TTC549 (cell line): Measurements from ENCODE around the gene ZDHHC11B.
"Not testable (repeated sequence)": the region's sequence is repeated elsewhere in the genome, so short reads cannot be mapped to it uniquely, and the experiment has no call there.

Experiments
- FAIRE-seq: peaks from 2 replicates; lab custom pipeline; 2012; peaks lifted over from hg19 to GRCh38; lab: Jason Lieb, UNC

ZDHHC11B gene

DNA sequence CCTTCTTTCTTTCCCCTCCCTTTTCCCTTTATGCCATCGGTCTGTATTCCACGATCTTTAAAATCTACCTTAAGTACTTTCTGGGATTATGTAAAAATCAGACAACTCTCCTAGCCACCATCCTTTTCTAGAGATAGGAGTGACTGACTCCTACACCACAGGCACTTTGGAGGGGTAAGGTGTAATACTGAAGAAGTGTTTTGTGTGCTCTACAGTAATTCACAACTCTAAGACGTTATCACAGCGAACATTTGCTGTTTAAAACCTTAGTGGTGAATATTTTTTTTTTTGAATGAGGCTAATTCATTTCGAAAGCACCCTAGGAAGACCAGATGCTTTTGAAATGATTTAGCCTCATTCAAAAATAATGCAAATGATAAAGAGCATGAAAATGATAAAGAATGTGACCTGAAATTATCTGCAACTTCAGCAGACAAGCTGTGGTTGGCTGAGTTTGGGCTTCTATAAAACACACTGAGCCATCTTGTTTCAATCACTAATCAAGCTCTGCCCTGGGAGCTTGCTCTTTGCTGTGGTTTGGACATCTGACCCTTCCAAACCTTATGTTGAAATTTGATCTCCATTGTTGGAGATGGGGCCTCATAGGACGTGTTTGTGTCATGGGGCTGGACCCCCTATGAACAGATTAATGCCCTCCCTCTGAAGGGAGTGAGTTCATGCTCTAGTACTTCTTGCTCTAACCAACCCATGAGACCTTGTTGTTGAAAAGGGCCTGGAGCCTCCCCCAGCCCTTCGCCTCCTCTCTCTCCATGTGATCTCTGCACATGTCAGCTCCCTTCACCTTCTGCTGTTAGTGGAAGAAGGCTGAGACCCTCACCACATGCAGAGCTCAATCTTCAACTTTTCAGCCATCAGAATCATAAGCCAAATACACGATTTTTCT is 70.1 kb downstream of the ZDHHC11B start:
- not testable (repeated sequence) for FAIRE-seq

DNA sequence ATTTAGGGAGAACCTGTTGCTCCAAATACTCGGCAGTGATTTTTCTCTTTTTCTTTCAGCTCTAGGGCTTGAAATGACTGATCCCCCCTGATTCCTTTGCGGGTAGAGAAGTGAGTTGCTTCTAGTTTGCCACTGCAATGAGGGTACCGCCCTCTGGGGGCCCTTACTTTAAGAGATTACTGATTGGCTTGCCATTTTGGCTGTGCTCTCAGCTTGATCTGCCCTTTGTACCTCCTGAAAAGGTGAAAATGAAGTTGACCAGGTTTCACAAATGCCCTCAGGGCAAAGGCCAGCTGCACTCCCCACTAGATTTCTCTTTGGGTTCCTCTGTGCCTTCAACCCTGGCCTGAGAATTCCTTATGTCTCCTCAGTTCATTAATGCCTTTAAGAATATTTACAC is 70.8 kb downstream of the ZDHHC11B start:
- FAIRE-seq = not testable (repeated sequence)

DNA sequence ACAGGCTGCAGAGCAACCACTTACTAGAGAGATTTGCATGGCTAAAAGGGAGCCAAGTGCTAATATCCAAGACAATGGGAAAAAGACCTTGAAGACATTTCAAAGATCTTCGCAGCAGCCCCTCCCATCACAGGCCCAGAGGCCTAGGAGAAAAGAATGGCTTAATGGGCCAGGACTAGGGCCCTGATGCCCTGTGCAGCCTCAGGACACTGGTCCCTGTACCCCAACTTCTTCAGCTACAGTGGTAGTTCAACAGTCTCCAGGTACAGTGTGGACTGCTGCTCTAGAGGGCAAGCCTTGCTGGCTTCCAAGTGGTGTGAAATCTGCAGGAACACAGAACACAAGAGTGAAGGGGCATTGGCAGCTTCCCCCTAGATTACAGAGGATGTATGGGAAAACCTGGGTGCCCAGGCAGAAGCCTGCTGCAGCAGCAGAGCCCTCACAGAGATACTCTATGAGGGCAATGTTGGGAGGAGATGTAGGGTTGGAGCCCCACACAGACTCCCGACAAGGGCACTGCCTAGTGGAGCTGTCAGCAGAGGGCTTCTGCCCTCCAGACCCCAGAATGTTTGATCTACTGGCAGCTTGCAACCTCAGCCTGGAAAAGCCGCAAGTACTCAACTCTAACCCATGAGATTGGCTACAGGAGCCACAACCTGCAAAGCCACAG is 75.5 kb downstream of the ZDHHC11B start:
- not testable (repeated sequence) for FAIRE-seq

DNA sequence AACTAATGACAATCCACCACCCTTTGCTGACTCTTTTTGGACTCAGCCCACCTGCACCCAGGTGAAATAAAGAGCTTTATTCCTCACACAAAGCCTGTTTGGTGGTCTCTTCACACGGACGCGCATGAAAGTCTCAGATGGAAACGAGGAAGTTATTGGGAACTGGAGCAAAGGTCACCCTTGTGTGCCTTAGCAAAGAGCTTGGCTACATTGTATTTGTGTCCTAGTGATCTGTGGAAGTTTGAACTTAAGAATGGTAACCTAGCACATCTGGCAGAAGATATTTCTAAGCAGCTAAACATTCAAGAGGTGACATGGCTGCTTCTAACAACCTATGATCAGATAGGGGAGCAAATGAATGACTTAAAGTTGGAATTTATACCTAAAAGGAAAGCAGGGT is 76.2 kb downstream of the ZDHHC11B start:
- not testable (repeated sequence) for FAIRE-seq

DNA sequence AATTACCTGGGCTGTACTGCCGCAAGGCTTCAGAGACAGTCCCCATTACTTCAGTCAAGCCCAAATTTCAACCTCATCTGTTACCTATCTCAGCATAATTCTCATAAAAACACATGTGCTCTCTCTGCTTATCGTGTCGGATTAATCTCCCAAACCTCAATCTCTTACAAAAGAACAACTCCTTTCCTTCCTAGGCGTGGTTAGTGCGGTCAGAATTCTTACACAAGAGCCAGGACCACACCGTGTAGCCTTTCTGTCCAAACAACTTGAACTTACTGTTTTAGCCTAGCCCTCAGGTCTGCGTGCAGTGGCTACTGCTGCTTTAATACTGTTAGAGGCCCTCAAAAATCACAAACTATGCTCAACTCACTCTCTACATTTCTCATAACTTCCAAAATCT is 78.4 kb downstream of the ZDHHC11B start:
- FAIRE-seq = not testable (repeated sequence)

DNA sequence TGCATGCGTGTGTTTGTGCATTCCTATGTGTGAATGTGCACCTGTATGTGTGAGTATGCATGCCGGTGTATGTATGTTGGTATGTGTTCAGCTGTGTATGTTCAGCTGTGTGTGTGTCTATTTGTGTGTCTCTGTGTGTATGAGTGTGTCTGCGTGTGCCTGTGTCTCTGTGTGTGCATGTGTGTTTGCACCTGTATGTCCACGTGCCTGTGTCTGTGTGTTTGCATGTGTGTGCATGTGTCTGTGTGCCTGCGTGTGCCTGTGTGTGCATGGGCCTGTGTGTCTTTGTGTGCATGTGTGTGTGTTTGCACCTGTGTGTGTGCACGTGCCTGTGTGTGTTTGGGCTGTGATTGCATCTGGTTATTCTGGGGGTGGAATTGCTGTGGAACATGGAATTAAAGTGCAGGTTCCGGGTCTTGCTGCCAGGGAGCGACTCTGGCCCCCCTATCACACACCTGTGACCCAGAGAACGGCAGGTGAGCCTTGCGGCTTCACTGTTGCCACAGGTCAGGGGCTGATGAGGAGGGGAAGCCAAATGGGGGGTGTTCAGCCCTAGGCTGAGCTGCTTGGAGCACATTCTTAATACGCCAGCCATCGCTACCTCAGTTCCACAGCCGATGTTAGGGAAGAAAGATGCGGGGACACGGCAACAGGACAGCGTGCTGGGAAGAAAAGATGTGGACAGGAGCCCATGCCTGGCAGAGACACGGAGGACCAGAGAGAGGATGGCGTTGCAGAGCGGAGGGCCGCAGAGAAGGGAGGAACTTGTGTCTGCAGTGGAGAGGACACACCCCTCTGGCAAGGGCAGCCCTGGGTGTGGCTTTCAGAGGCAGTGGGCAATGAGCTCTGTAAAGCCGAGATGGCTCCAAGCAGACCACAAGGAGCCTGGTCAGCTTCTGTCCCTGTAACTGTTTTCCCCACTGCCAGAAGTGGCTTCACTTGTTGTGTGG is 87.5 kb downstream of the ZDHHC11B start:
- not testable (repeated sequence) for FAIRE-seq

DNA sequence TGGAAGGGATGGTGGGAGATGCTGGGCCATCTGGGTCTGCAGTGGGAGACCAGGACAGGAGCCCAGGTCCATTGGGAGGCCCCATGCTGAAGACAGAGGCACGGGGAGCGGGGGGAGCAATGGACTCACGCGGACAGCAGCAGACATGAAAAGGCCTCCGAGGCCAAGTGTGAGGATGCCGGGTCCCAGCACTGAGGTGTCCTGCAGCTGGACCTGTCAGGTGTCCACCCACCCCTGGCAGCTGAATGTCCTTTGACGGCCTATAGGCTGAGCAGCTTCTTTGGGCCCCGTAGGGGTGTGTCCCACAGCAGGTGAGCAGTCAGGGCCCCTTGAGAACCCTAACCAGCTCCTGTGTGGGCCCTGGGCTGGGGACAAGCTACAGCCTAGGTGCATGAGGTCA is 88.3 kb downstream of the ZDHHC11B start:
- not testable (repeated sequence) for FAIRE-seq

DNA sequence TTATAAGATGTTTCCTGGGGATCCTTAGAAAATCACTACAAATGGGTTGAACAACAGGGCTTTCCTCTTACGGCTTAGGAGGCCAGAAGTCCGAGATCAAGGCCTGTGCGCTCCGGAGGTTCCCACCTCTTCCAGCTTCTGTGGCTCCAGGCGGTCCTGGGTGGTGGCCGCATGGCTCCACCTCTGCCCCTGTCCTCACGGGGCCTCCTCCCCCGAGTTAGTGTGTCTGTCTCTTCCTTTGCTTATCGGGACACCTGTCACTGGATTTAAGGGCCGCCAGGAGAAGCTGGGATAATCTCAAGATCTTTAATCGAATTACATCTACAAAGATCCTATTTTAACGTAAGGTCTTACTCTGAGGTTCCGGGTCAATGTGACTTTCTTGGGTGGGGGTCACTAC is 89.1 kb downstream of the ZDHHC11B start:
- FAIRE-seq = not testable (repeated sequence)

DNA sequence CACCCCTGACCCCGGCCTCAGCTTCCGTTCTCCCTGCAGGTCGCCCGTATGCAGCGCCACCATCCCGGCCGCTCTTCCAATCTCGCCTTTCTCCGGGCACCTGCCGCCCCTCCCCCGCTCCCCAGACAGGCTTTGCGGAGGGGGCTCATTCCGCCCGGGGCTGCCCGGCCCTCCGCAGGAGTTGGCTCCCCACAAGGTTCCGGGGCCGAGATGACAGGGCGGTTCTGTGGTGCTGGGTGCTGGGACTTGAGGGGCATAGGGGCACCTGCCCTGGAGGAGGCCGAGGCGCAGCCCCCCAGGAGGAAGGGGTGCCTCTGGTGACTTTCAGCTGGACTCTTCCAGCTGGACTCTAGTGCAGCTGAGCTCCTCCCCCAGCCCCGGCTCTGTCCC is 90.5 kb downstream of the ZDHHC11B start:
- not testable (repeated sequence) for FAIRE-seq

DNA sequence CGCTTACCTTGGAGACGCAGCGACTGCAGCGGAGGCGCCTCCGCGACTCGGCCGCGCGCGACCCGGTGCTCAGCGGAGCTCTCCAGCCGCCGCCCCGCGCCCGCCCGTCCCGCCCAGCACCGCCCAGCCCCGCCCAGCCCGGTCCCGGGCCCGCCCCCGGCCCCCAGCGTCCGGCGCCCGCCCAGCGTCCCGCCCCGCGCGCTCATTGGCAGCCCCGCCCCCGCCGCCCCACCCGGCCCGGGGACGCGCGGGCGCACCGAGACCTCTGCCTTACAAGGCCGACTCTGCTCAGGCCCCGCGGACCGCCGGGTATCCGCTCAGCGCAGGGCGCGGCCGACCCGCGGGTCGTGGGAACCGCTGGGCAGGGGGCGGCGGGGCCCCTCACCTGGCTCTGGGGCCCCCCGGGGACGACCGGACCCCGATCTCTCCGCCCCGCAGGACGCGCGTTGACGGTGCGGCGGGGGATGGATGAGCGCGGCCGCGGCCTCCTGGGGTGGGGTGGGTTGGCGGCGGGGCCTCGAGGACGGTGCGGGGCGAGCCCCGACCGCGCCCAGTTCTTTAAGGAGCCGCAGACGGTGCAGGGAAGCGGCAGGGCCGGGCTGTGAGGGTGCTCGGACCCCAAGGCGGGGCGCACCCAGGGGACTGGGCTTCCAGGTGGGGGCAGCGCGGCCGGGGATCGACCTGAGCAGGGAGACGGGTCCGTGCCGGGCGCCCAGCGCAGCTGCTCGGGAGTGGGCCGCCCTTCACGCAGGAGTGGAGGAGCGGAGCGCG is 91.1 kb downstream of the ZDHHC11B start, which contains the start of gene TPPP:
TSS of gene TPPP (minus strand) at position 82 of the 771 bp plus-strand sequence. CDS start 15,292 bp downstream, outside the sequence.
- FAIRE-seq = not testable (repeated sequence)

DNA sequence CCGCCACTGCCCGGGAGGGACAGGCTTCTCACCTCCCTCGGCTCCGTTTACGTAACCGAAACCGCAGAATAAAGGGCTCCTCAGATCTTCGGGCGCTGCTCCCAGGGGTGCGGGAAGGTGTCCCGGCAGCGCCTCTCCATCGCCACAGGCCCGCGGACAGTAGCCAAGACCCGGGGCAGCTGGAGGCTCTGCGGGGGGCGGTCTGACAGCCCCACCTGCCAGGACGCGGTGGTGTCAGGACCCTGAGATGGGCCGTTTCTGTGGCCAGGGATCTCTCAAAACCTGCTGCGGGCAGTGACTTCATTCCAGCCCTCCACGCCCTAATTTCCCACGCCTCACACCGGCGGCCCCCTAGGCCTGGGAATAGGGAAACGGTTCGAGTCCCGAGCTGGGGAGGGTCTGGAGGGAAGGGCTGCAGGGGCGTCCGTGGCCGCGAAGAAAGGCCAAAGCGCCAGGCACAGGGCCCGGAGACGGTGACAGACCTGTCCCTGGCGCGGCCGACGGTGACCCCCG is 91.9 kb downstream of the ZDHHC11B start:
- FAIRE-seq = not testable (repeated sequence)

DNA sequence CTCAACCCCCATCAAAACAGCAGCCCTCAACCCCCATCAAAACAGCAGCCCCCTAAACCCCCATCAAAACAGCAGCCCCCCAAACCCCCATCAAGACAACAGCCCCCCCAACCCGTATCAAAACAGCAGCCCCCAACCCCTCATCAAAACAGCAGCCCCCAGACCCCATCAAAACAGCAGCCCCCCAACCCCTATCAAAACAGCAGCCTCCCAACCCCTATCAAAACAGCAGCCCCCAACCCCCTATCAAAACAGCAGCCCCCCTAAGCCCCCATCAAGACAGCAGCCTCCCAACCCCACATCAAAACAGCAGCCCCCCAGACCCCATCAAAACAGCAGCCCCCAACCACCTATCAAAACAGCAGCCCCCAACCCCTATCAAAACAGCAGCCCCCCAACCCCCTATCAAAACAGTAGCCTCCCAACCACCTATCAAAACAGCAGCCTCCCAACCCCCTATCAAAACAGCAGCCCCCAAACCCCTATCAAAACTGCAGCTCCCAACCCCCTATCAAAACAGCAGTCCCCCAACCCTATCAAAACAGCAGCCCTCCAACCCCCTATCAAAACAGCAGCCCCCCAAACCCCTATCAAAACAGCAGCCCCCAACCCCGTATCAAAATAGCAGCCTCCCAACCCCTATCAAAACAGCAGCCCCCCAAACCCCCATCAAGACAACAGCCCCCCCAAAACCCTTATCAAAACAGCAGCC is 92.6 kb downstream of the ZDHHC11B start:
- FAIRE-seq = no peak

DNA sequence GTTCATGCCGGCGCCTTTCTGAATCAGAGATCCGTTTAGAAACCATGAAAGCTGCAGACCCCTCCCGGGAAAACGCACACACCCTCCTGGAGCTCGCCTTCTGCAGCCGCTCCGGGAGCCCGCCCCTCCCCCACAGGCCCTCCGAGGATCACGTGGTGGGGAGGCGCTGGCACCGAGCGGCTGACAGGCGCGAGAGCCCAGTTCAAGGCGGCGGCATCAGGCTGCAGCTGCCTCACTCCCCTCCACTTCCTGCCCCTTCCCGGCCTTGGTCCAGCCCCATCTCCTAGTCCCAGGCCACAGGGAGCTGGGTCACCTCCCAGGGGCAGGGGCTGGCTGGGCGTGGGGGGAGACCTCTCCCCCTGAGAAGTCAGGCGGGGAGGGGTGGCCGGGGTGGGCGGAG is 93.5 kb downstream of the ZDHHC11B start:
- FAIRE-seq = not testable (repeated sequence)

DNA sequence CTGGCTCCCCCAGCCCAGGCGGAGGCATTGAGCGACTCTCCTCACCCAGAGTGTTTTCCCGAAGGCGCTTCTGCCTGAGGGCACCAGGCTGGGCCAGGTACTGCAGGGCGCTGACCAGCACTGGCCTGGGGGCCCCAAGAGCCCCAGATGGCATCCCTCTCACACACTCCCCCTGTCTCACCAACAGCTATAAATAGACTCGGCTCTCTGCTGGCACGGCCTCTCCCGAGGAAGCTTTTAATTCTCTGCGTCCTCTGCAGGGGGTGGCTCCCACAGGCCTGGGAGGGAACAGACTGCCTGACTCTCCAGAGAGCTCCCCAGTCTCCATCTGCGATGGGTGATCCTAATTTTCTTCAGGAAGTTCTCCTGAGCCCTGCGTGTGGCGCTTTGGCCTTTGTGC is 94.2 kb downstream of the ZDHHC11B start:
- not testable (repeated sequence) for FAIRE-seq

DNA sequence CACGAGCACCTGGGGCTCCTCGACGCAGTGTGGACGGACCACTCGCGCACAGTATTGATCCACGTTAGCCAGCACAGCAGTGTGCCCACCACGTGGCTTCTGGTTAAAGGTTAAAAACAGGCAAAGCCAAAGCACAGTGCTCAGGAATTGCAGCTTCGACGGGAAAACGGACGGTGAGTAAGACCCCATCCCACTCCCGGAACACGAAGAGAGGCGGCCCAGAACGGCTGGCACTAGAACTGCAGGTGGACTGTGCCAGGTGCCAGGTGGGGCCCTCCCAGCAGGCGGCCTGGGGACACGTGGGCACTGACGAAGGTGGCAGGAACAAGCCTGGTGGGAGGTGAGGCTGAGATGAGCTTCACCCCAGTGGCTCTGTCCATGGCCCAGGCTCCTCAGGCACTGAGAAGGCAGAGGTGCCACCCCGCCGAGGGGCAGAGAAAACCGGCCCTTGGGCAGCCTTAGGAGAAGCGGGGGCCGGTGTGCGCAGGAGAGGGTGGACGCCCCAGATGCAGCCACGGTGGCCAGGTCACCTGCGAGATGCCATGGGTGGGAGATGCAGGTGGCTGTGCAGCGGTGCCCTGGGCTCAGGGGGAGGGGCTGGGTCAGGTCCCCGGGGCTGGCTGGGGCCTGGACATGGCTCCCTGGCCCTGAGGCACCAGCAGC is 96.0 kb downstream of the ZDHHC11B start:
- FAIRE-seq = not testable (repeated sequence)

DNA sequence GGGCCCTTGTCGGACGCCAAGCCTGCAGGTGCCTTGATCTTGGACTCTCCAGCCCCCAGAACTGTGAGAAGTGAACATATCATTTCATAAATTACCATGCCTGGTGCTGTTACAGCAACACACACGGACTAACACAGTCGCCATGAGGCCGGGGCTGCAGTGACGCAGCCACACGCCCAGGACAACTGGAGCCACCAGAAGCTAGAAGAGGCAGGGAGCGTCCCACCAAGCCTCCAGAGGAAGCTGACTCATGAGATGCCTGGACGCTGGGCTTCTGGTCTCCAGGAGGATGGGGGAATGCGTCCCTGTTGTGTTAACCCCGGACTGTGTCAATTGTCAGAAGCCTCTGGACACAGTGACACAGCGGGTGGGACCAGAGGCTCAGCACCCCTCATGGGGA is 97.6 kb downstream of the ZDHHC11B start:
- FAIRE-seq = not testable (repeated sequence)

DNA sequence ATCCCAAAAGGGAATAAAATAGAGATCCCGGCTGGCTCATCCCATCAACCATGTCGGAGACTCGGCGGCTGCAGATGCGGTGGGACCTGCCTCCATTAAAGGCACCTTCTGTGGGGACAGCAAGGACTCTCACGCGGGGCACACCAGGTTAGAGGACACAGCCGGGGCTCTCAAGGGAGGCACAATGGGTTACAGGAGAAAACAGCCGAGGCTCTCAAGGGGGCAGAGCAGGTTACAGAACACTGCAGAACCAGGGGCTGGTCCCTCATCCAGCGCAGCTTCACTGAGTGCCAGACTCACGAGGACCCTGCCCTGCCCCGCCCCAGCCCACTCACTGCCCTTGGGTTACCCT is 98.4 kb downstream of the ZDHHC11B start:
- FAIRE-seq = not testable (repeated sequence)

DNA sequence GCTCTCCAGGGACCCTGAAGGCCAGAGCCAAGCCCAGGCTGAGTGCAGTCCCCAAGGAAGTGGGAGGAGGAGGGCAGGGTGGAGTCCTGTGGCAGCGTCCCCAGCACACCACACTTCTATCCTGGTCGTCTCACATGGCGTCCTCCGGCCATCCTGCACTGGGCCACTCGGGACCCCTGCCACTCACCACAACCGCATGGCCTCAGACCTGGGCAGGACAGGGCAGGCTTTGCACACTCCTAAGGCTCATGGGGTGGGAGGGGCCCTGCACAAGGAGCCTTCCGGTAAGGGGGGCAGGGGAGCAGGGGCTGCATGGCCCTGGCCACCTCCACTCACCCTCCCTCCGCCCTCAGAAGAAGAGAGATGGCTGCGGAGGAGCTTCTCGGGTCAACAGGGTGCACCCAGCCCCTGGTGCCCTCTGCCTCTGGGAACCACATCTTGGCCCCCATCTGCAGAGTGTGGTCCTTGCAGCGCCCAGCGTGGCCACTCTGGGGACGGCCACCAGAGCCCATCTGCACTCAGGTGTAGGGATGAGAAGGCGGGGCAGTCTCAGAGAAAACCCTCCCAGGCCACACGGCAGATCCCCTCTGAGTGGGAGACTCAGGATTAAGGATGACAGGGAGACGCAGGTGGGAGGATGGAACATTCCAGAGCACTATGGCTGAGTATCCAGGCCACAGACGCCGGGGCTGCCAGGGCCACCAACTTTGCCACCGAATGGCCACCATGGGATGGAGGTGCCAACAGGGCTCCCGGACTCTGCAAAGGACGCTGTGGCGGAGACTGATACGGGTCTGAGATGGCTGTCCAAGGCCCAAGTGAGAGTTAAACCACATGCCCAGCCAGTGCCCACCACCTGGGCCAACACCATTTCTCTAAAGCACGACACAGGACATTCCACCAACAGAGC is 99.0 kb downstream of the ZDHHC11B start:
- FAIRE-seq = no peak

DNA sequence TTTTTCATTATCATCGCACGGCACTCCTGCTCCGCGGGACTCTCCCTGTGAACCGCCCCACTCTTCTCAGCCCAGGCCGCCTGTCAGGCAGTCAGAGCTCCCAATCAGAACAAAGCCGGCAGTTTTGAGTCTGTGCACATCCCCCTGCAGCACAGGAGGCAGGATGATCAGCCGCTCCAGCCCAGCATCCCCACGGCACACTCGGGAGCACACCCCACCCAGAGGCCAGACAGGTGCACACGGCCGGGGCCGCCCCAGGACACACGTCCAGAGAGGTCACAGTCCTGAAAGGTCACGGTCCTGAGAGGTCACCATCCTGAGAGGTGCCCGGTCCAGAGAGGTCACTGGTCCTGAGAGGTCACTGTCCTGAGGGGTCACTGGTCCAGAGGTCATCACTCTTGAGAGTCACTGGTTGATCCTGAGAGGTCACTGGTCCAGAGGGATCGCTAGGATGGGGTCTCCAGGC is 99.7 kb downstream of the ZDHHC11B start:
- FAIRE-seq = no peak
